RWPE1 (cell line): ENCODE data around the gene HCN3.

Source experiments
- CTCF ChIA-PET: fragments of 350-600 bp; sonication (Branson Sonifier 250); formaldehyde crosslinking; extraction: SDS; loops from one replicate; lab custom pipeline; 2021; lab: Yijun Ruan, JAX
- POLR2A ChIA-PET: fragments of 400-600 bp; formaldehyde crosslinking; extraction: SDS; loops from one replicate; lab custom pipeline; 2020; ENCODE audit warnings: antibody characterized with exemption; ENCODE audit not compliant: low non-redundant PET; lab: Yijun Ruan, JAX
- DNase-seq: peaks from one replicate; pipeline ENCODE4 v3.0.0; 2012; ENCODE audit warnings: low spot score
- H3K27ac ChIP-seq: fragments of 450-650 bp; 2 replicates; pipeline ENCODE4 v1.5.1; 2017
- TF ChIP-seq, protein P1 (sequence below): fragments of 450-650 bp; conservative IDR thresholded peaks from 2 replicates; pipeline ENCODE4 v1.5.1; 2017; ENCODE audit warnings: low read depth, mild to moderate bottlenecking

The HCN3 gene

GRCh38 chr1:155269381-155269780 is 7.9 kb upstream of the HCN3 start:
- ChIA-PET CTCF (no interaction called here), POLR2A (interaction anchor here (0.6 kb wide), 1 partner anchor 13 kb away, joined by 3 read pairs; no protein-coding TSS in a partner anchor)
- TF ChIP-seq, protein P1, sequence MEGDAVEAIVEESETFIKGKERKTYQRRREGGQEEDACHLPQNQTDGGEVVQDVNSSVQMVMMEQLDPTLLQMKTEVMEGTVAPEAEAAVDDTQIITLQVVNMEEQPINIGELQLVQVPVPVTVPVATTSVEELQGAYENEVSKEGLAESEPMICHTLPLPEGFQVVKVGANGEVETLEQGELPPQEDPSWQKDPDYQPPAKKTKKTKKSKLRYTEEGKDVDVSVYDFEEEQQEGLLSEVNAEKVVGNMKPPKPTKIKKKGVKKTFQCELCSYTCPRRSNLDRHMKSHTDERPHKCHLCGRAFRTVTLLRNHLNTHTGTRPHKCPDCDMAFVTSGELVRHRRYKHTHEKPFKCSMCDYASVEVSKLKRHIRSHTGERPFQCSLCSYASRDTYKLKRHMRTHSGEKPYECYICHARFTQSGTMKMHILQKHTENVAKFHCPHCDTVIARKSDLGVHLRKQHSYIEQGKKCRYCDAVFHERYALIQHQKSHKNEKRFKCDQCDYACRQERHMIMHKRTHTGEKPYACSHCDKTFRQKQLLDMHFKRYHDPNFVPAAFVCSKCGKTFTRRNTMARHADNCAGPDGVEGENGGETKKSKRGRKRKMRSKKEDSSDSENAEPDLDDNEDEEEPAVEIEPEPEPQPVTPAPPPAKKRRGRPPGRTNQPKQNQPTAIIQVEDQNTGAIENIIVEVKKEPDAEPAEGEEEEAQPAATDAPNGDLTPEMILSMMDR = no peak
- H3K27ac ChIP-seq = 0 out of 2 replicates have a peak overlapping the region, but pooled peaks have one; percentile 5
- no peak for DNase-seq

DNA sequence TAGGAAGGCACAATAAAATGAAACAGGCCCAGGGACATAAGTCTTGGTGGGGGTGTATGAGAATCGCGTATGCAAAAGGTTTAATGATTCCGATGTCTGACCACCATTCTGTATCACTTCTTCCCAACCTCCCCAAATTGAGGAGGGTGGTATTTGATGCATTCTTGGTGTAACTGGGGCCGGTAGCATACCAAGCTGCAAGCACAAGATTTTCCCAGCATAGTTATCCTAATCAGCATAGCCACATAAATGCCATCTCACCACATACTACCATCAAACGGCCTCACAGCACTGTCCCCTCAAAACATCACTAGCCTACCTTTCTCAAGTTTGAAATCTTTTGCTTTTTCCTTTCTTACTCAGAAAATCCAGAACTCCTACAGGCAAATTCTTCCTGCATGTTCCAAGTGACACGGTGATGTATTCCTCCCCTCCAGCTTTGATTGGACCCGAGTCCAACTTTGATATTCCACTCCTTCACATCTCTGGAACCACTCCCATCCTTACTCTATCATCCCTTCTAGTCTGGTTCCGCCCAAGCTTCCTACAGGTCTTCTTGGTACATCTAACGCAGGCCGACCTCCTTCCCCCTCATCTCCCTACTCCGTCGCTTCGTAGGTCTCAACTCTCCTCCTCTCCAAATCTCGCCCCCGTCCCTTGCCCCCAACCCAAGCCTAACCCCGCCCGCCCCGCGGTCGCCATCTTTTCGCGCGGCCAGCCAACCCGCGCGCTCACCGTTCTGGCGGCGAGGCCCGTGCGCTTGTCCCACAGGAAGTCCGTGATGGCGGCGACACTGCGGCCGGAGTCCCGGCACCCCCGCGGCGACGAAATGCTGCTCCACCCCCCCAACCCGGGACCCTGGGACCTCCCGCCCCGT is 4.6 kb upstream of the HCN3 start:
- peak overlapping the region; percentile 96 for H3K27ac ChIP-seq
- ChIA-PET CTCF (interaction anchor here (1.8 kb wide), 1 partner anchor 22 kb away, joined by 8 read pairs; no protein-coding TSS in a partner anchor), POLR2A (interaction anchor here (0.9 to 1.1 kb wide), 2 partner anchors 11 to 51 kb away, joined by 3 to 5 read pairs; partner anchors contain the start of gene SCAMP3)
- peak; percentile 49 for DNase-seq
- TF ChIP-seq, protein P1 = no peak

GRCh38 chr1:155273343-155274245 is 3.7 kb upstream of the HCN3 start, which contains the start of gene CLK2:
Gene CLK2, minus strand, starts transcription at chr1:155273504. Its CDS starts 2,527 bp downstream, at chr1:155270977.
- CTCF ChIA-PET = interaction anchor here (1.8 kb wide), 1 partner anchor 23 kb away, joined by 8 read pairs; no protein-coding TSS in a partner anchor
- H3K27ac ChIP-seq = peak within 1 kb of the TSS; percentile 96
- POLR2A ChIA-PET = interaction anchor here (0.9 to 1.1 kb wide), 3 partner anchors 12 to 50 kb away, joined by 3 to 5 read pairs (median 3); partner anchors contain the start of gene SCAMP3
- DNase-seq = peak; percentile 96
- TF ChIP-seq, protein P1 = no peak

DNA sequence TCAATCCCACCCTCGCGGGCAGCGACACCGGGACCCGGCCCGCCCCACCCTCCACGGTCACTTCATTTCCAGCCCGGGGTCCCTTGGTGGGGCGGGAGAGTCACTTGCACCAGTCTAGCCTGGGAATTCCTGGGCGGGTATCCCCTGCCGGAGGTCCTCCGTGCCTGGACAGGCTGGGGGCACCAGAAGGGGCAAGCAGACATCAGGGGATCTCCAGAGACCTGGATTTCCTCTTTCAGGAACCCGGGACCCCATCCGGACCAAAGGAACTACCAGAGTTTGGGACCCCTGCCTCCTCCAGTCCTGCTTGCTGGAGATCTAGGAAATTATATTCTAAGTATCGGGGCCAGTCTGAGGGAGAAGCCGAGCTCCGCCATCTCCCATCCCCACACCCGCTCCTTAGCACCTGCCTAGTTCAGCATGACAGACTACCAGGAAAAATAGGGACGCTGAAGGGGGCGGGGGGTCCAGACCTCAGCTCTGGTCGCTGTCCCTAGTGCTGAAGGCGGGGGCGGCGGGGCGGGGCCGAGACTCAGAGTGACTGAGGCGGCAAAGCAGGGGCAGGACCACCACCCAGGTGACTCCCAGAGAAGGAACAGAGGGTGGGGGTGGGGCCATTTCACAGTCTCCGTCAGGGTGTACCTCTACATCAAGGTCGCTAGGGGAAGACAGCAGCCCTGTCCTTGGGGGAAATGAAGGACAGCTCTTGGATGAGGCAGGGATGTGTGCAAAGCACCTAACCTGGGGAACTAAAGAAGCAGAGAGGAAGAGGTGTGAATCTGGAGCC is 832 bp downstream of the HCN3 start:
- peak; percentile 58 for DNase-seq
- TF ChIP-seq, protein P1 = peak; percentile 43
- peak overlapping the region; percentile 74 for H3K27ac ChIP-seq
- ChIA-PET POLR2A (interaction anchor here (0.6 to 0.7 kb wide), 2 partner anchors 28 to 34 kb away, joined by 3 read pairs; no protein-coding TSS in a partner anchor), CTCF (interaction anchor here (0.5 to 1.3 kb wide), 10 partner anchors 12 to 313 kb away, joined by 3 to 4 read pairs (median 4); no protein-coding TSS in a partner anchor)

DNA sequence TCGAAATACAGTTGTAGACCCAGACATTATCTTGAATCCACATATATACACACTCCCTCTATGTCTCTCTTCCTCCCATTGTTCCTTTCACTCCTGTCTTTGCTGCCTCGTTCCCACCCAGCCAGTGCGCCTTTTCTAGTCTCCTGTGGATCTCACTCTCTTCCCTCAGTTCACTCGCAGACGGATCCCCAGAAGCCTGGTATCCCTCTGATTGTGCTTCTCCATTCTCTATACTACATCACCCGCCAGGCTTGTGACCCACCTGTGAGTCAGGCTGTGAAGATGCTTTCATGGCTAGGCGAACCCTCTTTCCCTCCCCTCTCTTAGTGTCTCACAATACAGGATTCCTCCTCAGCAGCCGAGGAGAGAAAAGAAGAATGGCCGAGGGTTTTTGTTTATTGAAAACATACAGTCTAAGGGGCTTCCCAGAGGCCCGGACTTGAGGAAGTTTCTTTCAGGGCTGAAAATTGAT is 1.5 kb downstream of the HCN3 start:
- CTCF ChIA-PET = interaction anchor here (0.5 to 1.3 kb wide), 7 partner anchors 15 to 312 kb away, joined by 3 to 4 read pairs (median 3); no protein-coding TSS in a partner anchor
- POLR2A ChIA-PET = interaction anchor here (0.6 kb wide), 1 partner anchor 27 kb away, joined by 3 read pairs; no protein-coding TSS in a partner anchor
- no peak for DNase-seq
- H3K27ac ChIP-seq = peak overlapping the region; percentile 74
- TF ChIP-seq, protein P1 = no peak
